ENCODE measurements around the gene EBI3.

GRCh38 chr19:4189641-4190040, 39.7 kb upstream of the EBI3 start:
- no peak for TF ChIP-seq GATA2 (CRISPR knock-in tag; IDR thresholded peaks at IDR 0.05)
- no peak for TF ChIP-seq POLR2AphosphoS5 (IDR thresholded peaks at IDR 0.05; ENCODE audit: low read depth, low read length)
- no peak for TF ChIP-seq MXI1 (IDR thresholded peaks at IDR 0.05; ENCODE audit: low read depth, low read length)
- no peak for TF ChIP-seq RFX5 (IDR thresholded peaks at IDR 0.05; ENCODE audit: low read length)
- no peak for TF ChIP-seq ELF1 (IDR thresholded peaks at IDR 0.05)
- TF ChIP-seq EP300 (IDR thresholded peaks at IDR 0.05; ENCODE audit: borderline replicate concordance in 1 of 2, low read depth in 1 of 2, low read length in 1 of 2): no peak
- TF ChIP-seq EZH2phosphoT487 (IDR thresholded peaks at IDR 0.05; ENCODE audit: borderline replicate concordance, low read depth): no peak
- TF ChIP-seq, protein P1, sequence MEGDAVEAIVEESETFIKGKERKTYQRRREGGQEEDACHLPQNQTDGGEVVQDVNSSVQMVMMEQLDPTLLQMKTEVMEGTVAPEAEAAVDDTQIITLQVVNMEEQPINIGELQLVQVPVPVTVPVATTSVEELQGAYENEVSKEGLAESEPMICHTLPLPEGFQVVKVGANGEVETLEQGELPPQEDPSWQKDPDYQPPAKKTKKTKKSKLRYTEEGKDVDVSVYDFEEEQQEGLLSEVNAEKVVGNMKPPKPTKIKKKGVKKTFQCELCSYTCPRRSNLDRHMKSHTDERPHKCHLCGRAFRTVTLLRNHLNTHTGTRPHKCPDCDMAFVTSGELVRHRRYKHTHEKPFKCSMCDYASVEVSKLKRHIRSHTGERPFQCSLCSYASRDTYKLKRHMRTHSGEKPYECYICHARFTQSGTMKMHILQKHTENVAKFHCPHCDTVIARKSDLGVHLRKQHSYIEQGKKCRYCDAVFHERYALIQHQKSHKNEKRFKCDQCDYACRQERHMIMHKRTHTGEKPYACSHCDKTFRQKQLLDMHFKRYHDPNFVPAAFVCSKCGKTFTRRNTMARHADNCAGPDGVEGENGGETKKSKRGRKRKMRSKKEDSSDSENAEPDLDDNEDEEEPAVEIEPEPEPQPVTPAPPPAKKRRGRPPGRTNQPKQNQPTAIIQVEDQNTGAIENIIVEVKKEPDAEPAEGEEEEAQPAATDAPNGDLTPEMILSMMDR (IDR thresholded peaks at IDR 0.05): no peak
- no peak for TF ChIP-seq REST (IDR thresholded peaks at IDR 0.05; ENCODE audit: low read depth, low read length)
- no peak for TF ChIP-seq TAF1 (IDR thresholded peaks at IDR 0.05; ENCODE audit: borderline replicate concordance, low read depth, low read length)
- TF ChIP-seq RAD21 (IDR thresholded peaks at IDR 0.05; ENCODE audit: low read length): no peak
- TF ChIP-seq TEAD4 (IDR thresholded peaks at IDR 0.05; ENCODE audit: borderline replicate concordance, insufficient read depth): no peak

Data from SK-N-SH (cell line).